Activated T-helper 1 cell treated with anti-CD3 and anti-CD28 coated beads, Interleukin-12 subunit alpha, Interleukin-12 subunit beta, Interleukin-2, Interleukin-4 antibody, amounts not matched to agents 30 ng/mL and 10 ng/mL and 1 ng/mL, durations not matched to agents 14 hours and 24 hours and 36 hours (primary cell): Measurements from ENCODE around the gene CEP89. TPM values are rescaled to one million over a fixed set of nuclear protein-coding genes. Genes with fewer than 3 reads are reported as not detected.
"Not testable (repeated sequence)": the region's sequence is repeated elsewhere in the genome, so short reads cannot be mapped to it uniquely, and the experiment has no call there.

Experiments used
- DNase-seq: peaks from one replicate; pipeline ENCODE4 v3.0.0; 2021; ENCODE audit warnings: low spot score
- H3K27ac Mint-ChIP-seq: one replicate; pipeline ENCODE4 v1.8.0; 2021; ENCODE audit warnings: mild to moderate bottlenecking, mixed read lengths
- H3K27me3 Mint-ChIP-seq: one replicate; pipeline ENCODE4 v1.8.0; 2022; ENCODE audit warnings: mild to moderate bottlenecking, moderate library complexity, mixed read lengths; ENCODE audit not compliant: insufficient read depth
- H3K36me3 Mint-ChIP-seq: one replicate; pipeline ENCODE4 v1.8.0; 2021; ENCODE audit warnings: low read depth, mixed read lengths
- H3K4me1 Mint-ChIP-seq: one replicate; pipeline ENCODE4 v1.8.0; 2021; ENCODE audit warnings: low read depth, mixed read lengths
- H3K4me3 Mint-ChIP-seq: one replicate; pipeline ENCODE4 v1.8.0; 2021; ENCODE audit warnings: mild to moderate bottlenecking, moderate library complexity, mixed read lengths
- H3K9me3 Mint-ChIP-seq: one replicate; pipeline ENCODE4 v1.8.0; 2021; ENCODE audit warnings: mixed read lengths
- intact Hi-C: fragments of 100-400 bp; cut with micrococcal nuclease; formaldehyde crosslinking; loops from one replicate; pipeline ENCODE4 v1.15.1; 2024
- total RNA-seq: library from RNA; stranded (reverse); gene quantifications from 2 replicates; pipeline ENCODE4 v1.2.3, GENCODE V29; 2022

Gene CEP89
- total RNA-seq, 1 donor from 2014 or later: 15.5 TPM

DNA sequence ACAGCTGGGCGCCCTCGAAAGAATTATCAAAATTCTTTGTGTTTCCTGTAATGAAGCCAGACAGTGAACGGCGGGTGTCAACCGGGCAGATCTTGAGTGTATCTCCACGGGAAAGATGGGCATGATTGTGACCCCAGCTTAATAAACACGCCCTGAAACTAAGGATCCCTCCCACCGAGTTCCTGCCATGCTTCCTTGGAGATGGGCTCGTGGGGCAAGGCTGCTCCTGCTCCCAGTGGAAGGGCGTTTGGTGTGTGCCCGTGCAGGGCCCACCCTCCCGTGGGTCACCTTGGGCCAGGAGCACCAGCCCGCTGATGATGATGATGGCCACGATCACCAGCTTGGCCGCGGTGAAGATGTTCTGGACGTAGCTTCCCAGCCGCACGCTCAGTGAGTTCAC, 109.6 kb downstream of the CEP89 start:
- Mint-ChIP-seq H3K36me3 (no peaks in the 10 kb centered on the region), H3K9me3 (no peaks in the 10 kb centered on the region), H3K27ac (no peak overlapping the region), H3K27me3 (no peaks in the 10 kb centered on the region), H3K4me3 (no peak overlapping the region), H3K4me1 (no peaks in the 10 kb centered on the region)
- DNase-seq: no peak
- intact Hi-C loops: no loop called here

- no peak overlapping the region for H3K4me3 Mint-ChIP-seq
- no peaks in the 10 kb centered on the region for H3K4me1 Mint-ChIP-seq
- H3K9me3 Mint-ChIP-seq: no peaks in the 10 kb centered on the region
- intact Hi-C loops: no loop called here
- no peaks in the 10 kb centered on the region for H3K27me3 Mint-ChIP-seq
- no peak for DNase-seq
- H3K27ac Mint-ChIP-seq: no peak overlapping the region
- H3K36me3 Mint-ChIP-seq: no peaks in the 10 kb centered on the region
Observed at GRCh38 chr19:32861596-32861995, 110.2 kb downstream of the CEP89 start.

DNA sequence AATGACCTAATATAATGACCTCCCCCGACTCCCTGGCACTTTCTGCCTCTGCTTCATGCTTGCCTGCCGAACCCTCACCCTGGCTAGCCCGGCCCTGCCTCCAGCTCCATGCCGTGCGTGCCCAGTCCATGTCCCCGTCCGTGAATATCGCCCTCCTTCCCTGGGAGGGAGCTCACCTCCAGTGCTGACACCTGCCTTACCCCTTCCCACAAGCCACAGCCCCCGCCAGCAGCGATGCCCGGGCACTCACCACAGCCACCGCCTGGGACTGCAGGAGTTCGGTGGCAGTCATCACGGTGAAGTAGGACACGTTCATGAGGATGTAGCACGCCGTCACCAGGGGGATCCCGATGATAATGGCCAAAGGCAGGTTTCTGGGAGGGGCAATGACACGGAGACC, 112.2 kb downstream of the CEP89 start:
- no peaks in the 10 kb centered on the region for H3K27me3 Mint-ChIP-seq
- no peaks in the 10 kb centered on the region for H3K4me1 Mint-ChIP-seq
- H3K9me3 Mint-ChIP-seq: no peaks in the 10 kb centered on the region
- H3K4me3 Mint-ChIP-seq: no peak overlapping the region
- intact Hi-C loops: no loop called here
- no peak for DNase-seq
- no peaks in the 10 kb centered on the region for H3K36me3 Mint-ChIP-seq
- no peak overlapping the region for H3K27ac Mint-ChIP-seq

DNA sequence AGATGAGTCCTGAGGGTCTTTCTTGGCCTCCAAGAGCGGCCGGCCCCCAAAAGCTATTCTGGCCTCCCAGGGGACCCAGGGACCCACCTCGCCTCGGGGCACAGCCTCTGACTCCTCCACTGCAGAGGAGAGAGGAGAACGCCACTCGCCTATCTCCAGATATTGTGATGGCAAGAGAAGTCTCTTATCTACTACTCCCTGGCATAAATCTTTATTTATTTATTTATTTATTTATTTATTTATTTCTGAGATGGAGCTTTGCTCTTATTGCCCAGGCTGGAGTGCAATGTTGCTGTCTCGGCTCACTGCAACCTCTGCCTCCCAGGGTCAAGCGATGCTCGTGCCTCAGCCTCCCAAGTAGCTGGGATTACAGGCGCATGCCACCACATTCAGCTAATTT, 113.2 kb downstream of the CEP89 start:
- H3K27me3 Mint-ChIP-seq: no peaks in the 10 kb centered on the region
- DNase-seq: no peak
- H3K9me3 Mint-ChIP-seq: no peaks in the 10 kb centered on the region
- no peak overlapping the region for H3K4me3 Mint-ChIP-seq
- no peak overlapping the region for H3K27ac Mint-ChIP-seq
- H3K4me1 Mint-ChIP-seq: no peaks in the 10 kb centered on the region
- intact Hi-C loops: no loop called here
- no peaks in the 10 kb centered on the region for H3K36me3 Mint-ChIP-seq

GRCh38 chr19:32858155-32858554, 113.6 kb downstream of the CEP89 start:
- Mint-ChIP-seq H3K27me3 (no peaks in the 10 kb centered on the region), H3K4me1 (no peaks in the 10 kb centered on the region), H3K36me3 (no peaks in the 10 kb centered on the region), H3K9me3 (no peaks in the 10 kb centered on the region), H3K4me3 (no peak overlapping the region), H3K27ac (no peak overlapping the region)
- DNase-seq: no peak
- intact Hi-C loops: no loop called here

GRCh38 chr19:32857584-32857983, 114.2 kb downstream of the CEP89 start:
- no peak overlapping the region for H3K27ac Mint-ChIP-seq
- no peak for DNase-seq
- H3K9me3 Mint-ChIP-seq: no peaks in the 10 kb centered on the region
- no peak overlapping the region for H3K4me3 Mint-ChIP-seq
- intact Hi-C loops: no loop called here
- H3K36me3 Mint-ChIP-seq: no peaks in the 10 kb centered on the region
- H3K4me1 Mint-ChIP-seq: no peaks in the 10 kb centered on the region
- H3K27me3 Mint-ChIP-seq: no peaks in the 10 kb centered on the region

GRCh38 chr19:32856818-32857217, 114.9 kb downstream of the CEP89 start:
- H3K27ac Mint-ChIP-seq, H3K36me3 Mint-ChIP-seq, DNase-seq, H3K4me1 Mint-ChIP-seq, H3K4me3 Mint-ChIP-seq, H3K27me3 Mint-ChIP-seq, intact Hi-C loops, H3K9me3 Mint-ChIP-seq: not testable (repeated sequence)

- Mint-ChIP-seq H3K27ac (no peak overlapping the region), H3K4me3 (no peak overlapping the region), H3K36me3 (no peaks in the 10 kb centered on the region), H3K27me3 (no peaks in the 10 kb centered on the region), H3K9me3 (no peaks in the 10 kb centered on the region), H3K4me1 (no peaks in the 10 kb centered on the region)
- DNase-seq: no peak
- intact Hi-C loops: no loop called here
Observed at GRCh38 chr19:32852216-32852615, 119.5 kb downstream of the CEP89 start.

- DNase-seq, H3K27ac Mint-ChIP-seq, H3K36me3 Mint-ChIP-seq, intact Hi-C loops, H3K4me1 Mint-ChIP-seq, H3K9me3 Mint-ChIP-seq, H3K27me3 Mint-ChIP-seq, H3K4me3 Mint-ChIP-seq: not testable (repeated sequence)
Observed at GRCh38 chr19:32848035-32848434, 123.7 kb downstream of the CEP89 start.

DNA sequence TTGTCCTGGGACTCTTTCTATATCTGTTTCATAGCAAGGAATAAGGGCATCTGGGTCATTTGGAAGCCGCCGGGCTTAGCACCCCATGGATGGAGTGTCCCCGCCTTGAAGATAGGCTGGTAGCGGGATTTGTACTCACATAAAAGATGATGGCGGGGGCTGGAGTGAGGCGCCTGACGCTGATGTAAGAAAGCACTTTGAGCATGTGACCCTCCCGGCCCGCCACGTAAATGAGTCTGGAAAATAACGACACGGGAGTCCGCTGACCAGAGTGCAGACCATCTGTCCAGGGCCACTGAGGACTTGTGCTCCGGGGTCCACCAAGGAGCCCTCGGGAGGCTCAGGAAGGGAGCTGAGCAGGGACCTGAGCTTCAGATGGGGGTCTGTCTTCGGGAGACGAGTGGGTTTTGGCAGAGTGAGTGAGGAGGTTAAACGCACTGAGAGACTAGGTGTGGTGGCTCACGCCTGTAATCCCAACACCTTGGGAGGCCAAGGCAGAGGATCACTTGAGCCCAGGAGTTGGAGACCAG, 128.0 kb downstream of the CEP89 start:
- H3K27ac Mint-ChIP-seq: no peak overlapping the region
- intact Hi-C loops: no loop called here
- no peak for DNase-seq
- H3K9me3 Mint-ChIP-seq: peaks cover 20% of the 10 kb centered on the region
- no peaks in the 10 kb centered on the region for H3K4me1 Mint-ChIP-seq
- peaks cover 8% of the 10 kb centered on the region for H3K27me3 Mint-ChIP-seq
- H3K4me3 Mint-ChIP-seq: no peak overlapping the region
- H3K36me3 Mint-ChIP-seq: peaks cover 7% of the 10 kb centered on the region

GRCh38 chr19:32842061-32842460, 129.7 kb downstream of the CEP89 start:
- Mint-ChIP-seq H3K27me3 (peaks cover 8% of the 10 kb centered on the region), H3K36me3 (peaks cover 7% of the 10 kb centered on the region), H3K4me3 (no peak overlapping the region), H3K27ac (no peak overlapping the region), H3K9me3 (peaks cover 20% of the 10 kb centered on the region), H3K4me1 (no peaks in the 10 kb centered on the region)
- intact Hi-C loops: no loop called here
- no peak for DNase-seq

- no peak overlapping the region for H3K27ac Mint-ChIP-seq
- peaks cover 8% of the 10 kb centered on the region for H3K27me3 Mint-ChIP-seq
- no peak overlapping the region for H3K4me3 Mint-ChIP-seq
- DNase-seq: no peak
- H3K9me3 Mint-ChIP-seq: peaks cover 20% of the 10 kb centered on the region
- intact Hi-C loops: no loop called here
- no peaks in the 10 kb centered on the region for H3K4me1 Mint-ChIP-seq
- H3K36me3 Mint-ChIP-seq: peaks cover 7% of the 10 kb centered on the region
Observed at GRCh38 chr19:32837531-32837930, 134.2 kb downstream of the CEP89 start.

- H3K4me3 Mint-ChIP-seq, H3K27ac Mint-ChIP-seq, H3K4me1 Mint-ChIP-seq, H3K36me3 Mint-ChIP-seq, H3K9me3 Mint-ChIP-seq, H3K27me3 Mint-ChIP-seq, intact Hi-C loops, DNase-seq: not testable (repeated sequence)
Observed at GRCh38 chr19:32833388-32833787, 138.4 kb downstream of the CEP89 start.

DNA sequence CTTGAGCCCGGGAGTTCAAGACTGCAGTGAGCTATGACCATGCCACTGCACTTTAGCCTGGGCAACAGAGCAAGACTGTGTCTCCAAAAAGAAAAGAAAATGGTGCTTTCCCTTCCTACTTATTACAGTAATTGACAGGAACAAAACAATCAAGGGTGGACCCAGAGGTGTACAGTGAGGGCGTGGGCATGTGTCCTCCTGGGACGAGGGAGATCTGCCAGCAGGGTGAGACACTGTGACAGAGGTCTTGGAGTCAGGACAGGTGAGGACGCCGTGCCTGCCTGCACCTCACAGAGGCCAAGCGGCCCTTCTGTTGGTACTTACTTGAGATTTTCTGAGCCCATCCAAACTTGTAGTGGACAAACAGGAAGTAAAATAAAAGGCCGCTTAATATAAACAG, 138.9 kb downstream of the CEP89 start:
- H3K27me3 Mint-ChIP-seq, H3K27ac Mint-ChIP-seq, DNase-seq, H3K36me3 Mint-ChIP-seq, intact Hi-C loops, H3K9me3 Mint-ChIP-seq, H3K4me3 Mint-ChIP-seq, H3K4me1 Mint-ChIP-seq: not testable (repeated sequence)
